BLaER1 treated with 17β-estradiol and CSF1 and Interleukin-3, amounts not matched to agents 10 nM and 100 nM (cell line): Measurements from ENCODE around the gene TNFAIP3.
A peak's percentile ranks its signal among the peaks of the same experiment; 100 is the strongest.
"Not testable (repeated sequence)": the region's sequence is repeated elsewhere in the genome, so short reads cannot be mapped to it uniquely, and the experiment has no call there.

Experiments used
- H3K27ac ChIP-seq, 11 experiments: shearing (Covaris generic); formaldehyde crosslinking; 2 replicates each; pipeline ENCODE4 v1.8.1; 2022
- H3K27me3 ChIP-seq, 11 experiments: shearing (Covaris generic); formaldehyde crosslinking; 2 replicates each; pipeline ENCODE4 v1.8.1; 2022
- H3K36me3 ChIP-seq, 11 experiments: shearing (Covaris generic); formaldehyde crosslinking; 2 replicates each; pipeline ENCODE4 v1.8.1; 2022
- H3K4me1 ChIP-seq, 10 experiments: shearing (Covaris generic); formaldehyde crosslinking; 2 replicates each; pipeline ENCODE4 v1.8.1; 2022
- H3K4me2 ChIP-seq, 11 experiments: shearing (Covaris generic); formaldehyde crosslinking; 2 replicates each; pipeline ENCODE4 v1.8.1; 2022
- H3K4me3 ChIP-seq, 10 experiments: shearing (Covaris generic); formaldehyde crosslinking; 2 replicates each; pipeline ENCODE4 v1.8.1; 2022
- H3K9ac ChIP-seq, 11 experiments: shearing (Covaris generic); formaldehyde crosslinking; 2 replicates each; pipeline ENCODE4 v1.8.1; 2022
- H3K9me3 ChIP-seq, 11 experiments: shearing (Covaris generic); formaldehyde crosslinking; replicated peaks in 1 of 11; 2 replicates each; pipeline ENCODE4 v1.8.1; 2022
- H4K20me1 ChIP-seq, 11 experiments: shearing (Covaris generic); formaldehyde crosslinking; 2 replicates each; pipeline ENCODE4 v1.8.1; 2022
- Cebpa-rat ChIP-seq, 11 experiments: shearing (Covaris generic); IDR thresholded peaks; 2 replicates each; pipeline ENCODE4 v1.8.1; 2022

TNFAIP3 gene

GRCh38 chr6:137839076-137839475, 28.0 kb upstream of the TNFAIP3 start:
- Histone ChIP-seq H3K4me3 (no peak overlapping the region), H3K9ac (no peak overlapping the region), H3K27ac (no peak overlapping the region), H3K27me3 (no peaks in the 10 kb centered on the region), H3K4me1 (peaks cover 9 to 33% (median 17%) of the 10 kb centered on the region in 10 experiments; a peak in 17 of 20 replicates), H3K9me3 (peaks cover 42 to 95% (median 84%) of the 10 kb centered on the region in 11 experiments), H4K20me1 (no peaks in the 10 kb centered on the region), H3K4me2 (no peak overlapping the region), H3K36me3 (peaks cover 0 to 19% (median 7%) of the 10 kb centered on the region in 11 experiments; a peak in 6 of 22 replicates)
- TF ChIP-seq Cebpa-rat (IDR thresholded peaks at IDR 0.05): no peak

- Histone ChIP-seq H3K27me3 (no peaks in the 10 kb centered on the region), H3K4me1 (peaks cover 6 to 34% (median 15%) of the 10 kb centered on the region in 10 experiments; a peak in 17 of 20 replicates), H3K9ac (no peak overlapping the region), H3K9me3 (peaks cover 39 to 95% (median 82%) of the 10 kb centered on the region in 11 experiments), H4K20me1 (no peaks in the 10 kb centered on the region), H3K36me3 (peaks cover 0 to 17% (median 7%) of the 10 kb centered on the region in 11 experiments; a peak in 6 of 22 replicates), H3K27ac (no peak overlapping the region), H3K4me3 (no peak overlapping the region), H3K4me2 (no peak overlapping the region)
- no peak for TF ChIP-seq Cebpa-rat (IDR thresholded peaks at IDR 0.05)
These were observed 26.8 kb upstream of the TNFAIP3 start for GRCh38 chr6:137840252-137840651.

GRCh38 chr6:137843211-137843610, 23.8 kb upstream of the TNFAIP3 start:
- H3K27ac ChIP-seq: no peak overlapping the region
- TF ChIP-seq Cebpa-rat (IDR thresholded peaks at IDR 0.05): no peak
- H3K9ac ChIP-seq: no peak overlapping the region
- peaks cover 0 to 47% (median 22%) of the 10 kb centered on the region in 10 experiments; a peak in 14 of 20 replicates for H3K4me1 ChIP-seq
- H3K4me2 ChIP-seq: peak overlapping the region in 3 of 11 experiments; percentile 3 to 55 (median 17); a peak in 5 of 22 replicates
- no peaks in the 10 kb centered on the region for H3K27me3 ChIP-seq
- H4K20me1 ChIP-seq: no peaks in the 10 kb centered on the region
- H3K4me3 ChIP-seq: no peak overlapping the region
- peaks cover 33 to 82% (median 67%) of the 10 kb centered on the region in 11 experiments for H3K9me3 ChIP-seq
- peaks cover 0 to 35% (median 7%) of the 10 kb centered on the region in 11 experiments; a peak in 6 of 22 replicates for H3K36me3 ChIP-seq

GRCh38 chr6:137844327-137844726, 22.7 kb upstream of the TNFAIP3 start:
- H3K4me2 ChIP-seq, H4K20me1 ChIP-seq, H3K9ac ChIP-seq, H3K27ac ChIP-seq, H3K27me3 ChIP-seq, H3K4me3 ChIP-seq: not testable (repeated sequence)
- peaks cover 25 to 71% (median 56%) of the 10 kb centered on the region in 11 experiments for H3K9me3 ChIP-seq
- H3K36me3 ChIP-seq: peaks cover 0 to 35% (median 7%) of the 10 kb centered on the region in 11 experiments; a peak in 6 of 22 replicates
- H3K4me1 ChIP-seq: peaks cover under 1 to 58% (median 24%) of the 10 kb centered on the region in 10 experiments; a peak in 16 of 20 replicates

- H3K27me3 ChIP-seq, H4K20me1 ChIP-seq, H3K4me3 ChIP-seq, H3K9ac ChIP-seq, H3K27ac ChIP-seq, H3K4me2 ChIP-seq: not testable (repeated sequence)
- peaks cover 5 to 62% (median 28%) of the 10 kb centered on the region in 10 experiments for H3K4me1 ChIP-seq
- peaks cover 25 to 67% (median 52%) of the 10 kb centered on the region in 11 experiments for H3K9me3 ChIP-seq
- peaks cover 0 to 35% (median 7%) of the 10 kb centered on the region in 11 experiments; a peak in 6 of 22 replicates for H3K36me3 ChIP-seq
These were observed 22.3 kb upstream of the TNFAIP3 start for GRCh38 chr6:137844773-137845172.

- H3K4me2 ChIP-seq: peak overlapping the region in 4 of 11 experiments; percentile 74 to 85 (median 77); a peak in 7 of 22 replicates
These were observed 21.6 kb upstream of the TNFAIP3 start for GRCh38 chr6:137845460-137845859.

GRCh38 chr6:137846274-137846673, 20.8 kb upstream of the TNFAIP3 start:
- H3K9ac ChIP-seq: peak overlapping the region in 3 of 11 experiments; percentile 15 to 41 (median 18); a peak in 4 of 22 replicates
- H3K36me3 ChIP-seq: peaks cover 0 to 35% (median 7%) of the 10 kb centered on the region in 11 experiments; a peak in 6 of 22 replicates
- no peak overlapping the region for H3K4me3 ChIP-seq
- H3K9me3 ChIP-seq: peaks cover 14 to 52% (median 37%) of the 10 kb centered on the region in 11 experiments
- no peak for TF ChIP-seq Cebpa-rat (IDR thresholded peaks at IDR 0.05)
- H4K20me1 ChIP-seq: no peaks in the 10 kb centered on the region
- no peaks in the 10 kb centered on the region for H3K27me3 ChIP-seq
- peak overlapping the region in 6 of 11 experiments; percentile 26 to 71 (median 52); a peak in 11 of 22 replicates for H3K27ac ChIP-seq
- H3K4me1 ChIP-seq: peaks cover 17 to 68% (median 37%) of the 10 kb centered on the region in 10 experiments
- peak overlapping the region in 7 of 11 experiments; percentile 32 to 85 (median 74); a peak in 13 of 22 replicates for H3K4me2 ChIP-seq

More at GRCh38 chr6:137845460-137845859, 21.6 kb upstream of the TNFAIP3 start:
- H3K27ac ChIP-seq: peak overlapping the region in 2 of 11 experiments; percentile 65 to 71; a peak in 3 of 22 replicates
- peaks cover 0 to 35% (median 7%) of the 10 kb centered on the region in 11 experiments; a peak in 6 of 22 replicates for H3K36me3 ChIP-seq
- no peak overlapping the region for H3K4me3 ChIP-seq
- no peaks in the 10 kb centered on the region for H4K20me1 ChIP-seq
- peaks cover 12 to 68% (median 34%) of the 10 kb centered on the region in 10 experiments for H3K4me1 ChIP-seq
- H3K9ac ChIP-seq: no peak overlapping the region
- no peak for TF ChIP-seq Cebpa-rat (IDR thresholded peaks at IDR 0.05)
- no peaks in the 10 kb centered on the region for H3K27me3 ChIP-seq
- peaks cover 22 to 60% (median 45%) of the 10 kb centered on the region in 11 experiments for H3K9me3 ChIP-seq

GRCh38 chr6:137846772-137847313, 20.2 kb upstream of the TNFAIP3 start:
- H3K27ac ChIP-seq: peak overlapping the region in 7 of 11 experiments; percentile 14 to 71 (median 50); a peak in 12 of 22 replicates

GRCh38 chr6:137847748-137848147, 19.3 kb upstream of the TNFAIP3 start:
- Histone ChIP-seq H3K27ac (peak overlapping the region in 5 of 11 experiments; percentile 47 to 71 (median 53); a peak in 11 of 22 replicates), H3K9ac (no peak overlapping the region), H3K4me2 (peak overlapping the region in 6 of 11 experiments; percentile 45 to 85 (median 75); a peak in 11 of 22 replicates), H3K9me3 (peaks cover 0 to 37% (median 22%) of the 10 kb centered on the region in 11 experiments; a peak in 18 of 22 replicates), H3K4me3 (no peak overlapping the region), H4K20me1 (no peaks in the 10 kb centered on the region), H3K36me3 (peaks cover 0 to 24% (median 3%) of the 10 kb centered on the region in 11 experiments; a peak in 6 of 22 replicates), H3K27me3 (no peaks in the 10 kb centered on the region), H3K4me1 (peaks cover 23 to 68% (median 45%) of the 10 kb centered on the region in 10 experiments)
- TF ChIP-seq Cebpa-rat (IDR thresholded peaks at IDR 0.05): no peak

More at GRCh38 chr6:137846772-137847313, 20.2 kb upstream of the TNFAIP3 start:
- peak overlapping the region in 8 of 11 experiments; percentile 3 to 85 (median 63); a peak in 14 of 22 replicates for H3K4me2 ChIP-seq
- no peaks in the 10 kb centered on the region for H3K27me3 ChIP-seq
- peaks cover 9 to 46% (median 31%) of the 10 kb centered on the region in 11 experiments; a peak in 21 of 22 replicates for H3K9me3 ChIP-seq
- no peak overlapping the region for H3K4me3 ChIP-seq
- no peaks in the 10 kb centered on the region for H4K20me1 ChIP-seq
- H3K9ac ChIP-seq: peak overlapping the region in 3 of 11 experiments; percentile 15 to 41 (median 18); a peak in 5 of 22 replicates
- peaks cover 0 to 32% (median 7%) of the 10 kb centered on the region in 11 experiments; a peak in 6 of 22 replicates for H3K36me3 ChIP-seq
- TF ChIP-seq Cebpa-rat (IDR thresholded peaks at IDR 0.05): no peak
- peaks cover 17 to 68% (median 37%) of the 10 kb centered on the region in 10 experiments for H3K4me1 ChIP-seq
